Ureter (tissue), 1 donor: ENCODE data around the gene CREB3L2. TPM values are rescaled to one million over a fixed set of nuclear protein-coding genes. Genes with fewer than 3 reads are reported as not detected.
"Not testable (repeated sequence)": the region's sequence is repeated elsewhere in the genome, so short reads cannot be mapped to it uniquely, and the experiment has no call there.

Experiments used
- DNase-seq: peaks from one replicate; pipeline ENCODE4 v3.0.0-alpha.2; 2020; ENCODE audit warnings: low spot score
- total RNA-seq: library from RNA; stranded (reverse); gene quantifications from one replicate; pipeline ENCODE4 v1.2.4, GENCODE V29; 2023
- donor health status: DM: yes; HTN: yes; CAD: no.

Gene CREB3L2
- total RNA-seq, 1 donor from 2014 or later, result 126 TPM

GRCh38 chr7:137968339-137968738 lies 33.5 kb downstream of the CREB3L2 start:
- DNase-seq, result not testable (repeated sequence)

DNA sequence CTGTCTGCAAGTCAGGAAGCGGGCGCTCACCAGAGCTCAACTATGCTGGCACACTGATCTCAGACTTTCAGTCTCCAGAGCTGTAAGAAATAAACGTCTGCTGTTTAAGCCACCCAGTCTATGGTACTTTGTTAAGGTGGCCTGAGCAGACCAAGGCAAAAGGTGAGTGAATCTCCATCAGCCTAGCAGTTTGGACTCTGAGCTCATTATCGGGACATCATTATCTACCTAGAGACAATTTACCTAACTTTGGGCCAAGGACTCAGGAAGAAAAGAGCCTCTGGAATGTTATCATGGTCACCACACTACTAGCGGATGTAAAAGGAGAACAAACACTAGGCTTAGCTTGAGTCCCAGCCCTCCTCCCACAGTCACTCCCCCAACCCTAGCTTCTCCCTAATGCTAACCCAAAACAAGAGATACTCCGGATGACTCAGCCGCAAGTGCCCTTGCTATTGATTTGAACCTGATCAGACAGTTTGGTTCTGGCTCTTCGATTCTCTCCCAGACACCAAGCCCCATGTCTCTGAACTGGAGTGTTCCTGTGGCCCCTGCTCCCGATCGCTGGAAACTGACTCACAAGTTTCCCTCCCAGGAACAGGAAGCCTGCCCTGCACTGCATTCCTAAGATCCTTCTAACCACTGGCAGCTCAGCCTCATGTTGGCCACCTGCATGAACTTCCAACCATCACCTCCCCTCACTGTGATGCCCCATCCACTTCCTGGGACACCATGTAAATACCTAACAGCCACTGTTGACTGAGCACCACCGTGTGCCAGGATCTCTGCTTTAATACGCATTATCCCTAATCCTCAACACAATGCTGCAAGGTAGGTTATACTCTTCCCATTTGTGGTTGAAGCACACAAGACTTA lies 34.5 kb downstream of the CREB3L2 start:
- no peak for DNase-seq

GRCh38 chr7:137966641-137967142 lies 35.2 kb downstream of the CREB3L2 start:
- no peak for DNase-seq

DNA sequence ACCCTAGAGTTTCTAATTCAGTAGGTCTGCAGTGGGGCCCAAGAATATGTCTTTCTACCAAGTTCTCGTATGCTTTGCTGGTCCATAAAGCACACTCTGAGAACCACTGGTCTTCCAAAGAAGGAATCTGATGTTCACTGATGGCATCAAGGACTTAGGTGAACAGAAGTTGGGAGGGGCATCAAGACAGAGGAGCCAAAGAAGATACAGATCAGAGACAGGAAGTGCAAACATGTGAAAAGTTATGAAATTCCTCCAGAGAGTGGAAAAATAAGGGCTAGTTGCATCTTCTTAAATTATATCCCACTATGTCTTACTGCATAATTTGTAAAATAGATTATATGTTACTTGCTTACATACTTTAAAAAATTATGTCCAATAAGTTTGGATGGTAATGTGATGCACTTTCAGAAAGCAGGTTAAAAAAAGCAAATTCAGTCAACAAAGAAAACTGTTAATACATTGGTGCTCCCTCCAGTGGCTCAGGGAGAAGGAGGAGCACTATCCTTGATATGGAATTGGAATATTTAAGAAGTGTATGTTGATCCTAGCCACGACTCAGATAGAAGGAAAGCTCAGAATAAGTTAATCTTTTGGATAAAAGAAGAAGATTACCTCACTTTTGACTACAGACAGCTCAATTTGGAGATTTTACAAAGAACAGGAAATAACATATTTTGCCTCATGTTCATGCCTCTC lies 35.8 kb downstream of the CREB3L2 start:
- DNase-seq, result no peak

- DNase-seq, result no peak
Observed at GRCh38 chr7:137964824-137965545, 36.9 kb downstream of the CREB3L2 start.

GRCh38 chr7:137962875-137963507 lies 38.9 kb downstream of the CREB3L2 start:
- DNase-seq, result no peak

GRCh38 chr7:137962491-137962874 lies 39.4 kb downstream of the CREB3L2 start:
- no peak for DNase-seq

DNA sequence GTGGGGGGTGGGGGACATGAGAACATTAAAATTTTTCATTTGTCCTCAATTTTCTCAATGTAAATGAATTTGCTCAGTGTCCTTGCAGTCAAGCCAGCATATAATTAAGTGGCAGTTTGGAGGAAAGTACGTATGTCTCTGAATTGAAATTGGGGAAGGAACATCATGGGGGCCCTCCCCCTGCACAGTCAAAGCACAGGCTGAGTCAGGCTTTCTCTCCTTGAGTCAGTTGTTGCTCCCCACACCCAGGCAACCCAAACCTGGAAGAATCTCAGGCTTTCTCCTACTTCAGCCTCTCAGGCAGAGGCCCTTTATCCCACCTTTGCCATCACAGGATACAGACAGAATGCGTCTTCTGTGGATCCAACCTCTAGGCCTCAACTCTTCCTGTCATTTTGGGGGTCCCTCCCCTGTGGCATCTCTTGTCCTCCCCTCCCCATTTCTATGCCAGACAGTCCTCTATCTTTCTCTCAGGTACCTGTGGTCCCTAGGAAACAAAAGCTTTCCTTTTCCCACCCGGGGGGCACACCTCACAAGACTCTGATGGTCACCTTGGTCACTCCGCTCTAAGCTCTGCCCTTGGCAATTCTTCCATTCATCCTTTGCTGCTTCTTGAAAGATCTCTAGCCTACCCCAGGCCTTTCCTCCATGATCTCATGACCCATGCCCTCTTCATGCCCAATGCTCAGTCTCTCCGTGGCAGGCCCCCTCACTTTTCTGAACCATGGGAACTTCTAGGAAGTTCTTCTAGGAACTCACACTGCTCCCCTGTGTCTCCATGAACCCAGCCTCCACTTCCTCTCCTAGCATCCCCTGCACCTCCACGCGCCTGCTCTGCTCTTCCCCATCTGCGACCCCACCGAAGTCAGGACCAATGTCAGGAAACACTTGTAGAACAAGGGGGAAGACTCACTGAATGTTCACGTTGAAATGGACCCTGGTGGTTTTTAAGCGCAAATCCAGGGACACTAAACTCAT lies 40.4 kb downstream of the CREB3L2 start:
- no peak for DNase-seq

- DNase-seq, result no peak
Observed at GRCh38 chr7:137960020-137960419, 41.9 kb downstream of the CREB3L2 start.

- DNase-seq, result no peak
Observed at GRCh38 chr7:137958470-137959431, 43.1 kb downstream of the CREB3L2 start.

GRCh38 chr7:137957887-137958286 lies 44.0 kb downstream of the CREB3L2 start:
- no peak for DNase-seq

DNA sequence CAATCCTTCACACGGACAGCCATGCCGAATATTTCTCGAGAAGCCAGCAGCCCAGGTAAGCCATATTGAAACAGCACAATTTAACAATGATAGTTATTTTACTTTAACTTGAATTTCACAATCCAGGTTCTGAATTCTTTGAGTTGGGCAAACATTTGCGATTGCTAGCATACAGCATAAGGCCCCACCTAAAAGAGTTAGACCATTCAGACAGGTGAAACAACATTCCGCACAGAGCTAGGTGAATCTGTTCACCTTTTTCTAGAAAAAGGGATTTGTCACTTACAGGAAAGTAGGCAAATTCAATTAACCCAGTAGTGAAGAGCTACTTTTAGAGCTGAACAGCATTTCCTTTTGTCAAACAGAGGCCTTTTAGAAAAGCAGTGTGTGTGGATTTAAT lies 45.3 kb downstream of the CREB3L2 start:
- no peak for DNase-seq

- no peak for DNase-seq
Observed at GRCh38 chr7:137956183-137956582, 45.7 kb downstream of the CREB3L2 start.

- no peak for DNase-seq
Observed at GRCh38 chr7:137954614-137955013, 47.3 kb downstream of the CREB3L2 start.

- DNase-seq, result no peak
Observed at GRCh38 chr7:137953665-137954470, 48.0 kb downstream of the CREB3L2 start.

DNA sequence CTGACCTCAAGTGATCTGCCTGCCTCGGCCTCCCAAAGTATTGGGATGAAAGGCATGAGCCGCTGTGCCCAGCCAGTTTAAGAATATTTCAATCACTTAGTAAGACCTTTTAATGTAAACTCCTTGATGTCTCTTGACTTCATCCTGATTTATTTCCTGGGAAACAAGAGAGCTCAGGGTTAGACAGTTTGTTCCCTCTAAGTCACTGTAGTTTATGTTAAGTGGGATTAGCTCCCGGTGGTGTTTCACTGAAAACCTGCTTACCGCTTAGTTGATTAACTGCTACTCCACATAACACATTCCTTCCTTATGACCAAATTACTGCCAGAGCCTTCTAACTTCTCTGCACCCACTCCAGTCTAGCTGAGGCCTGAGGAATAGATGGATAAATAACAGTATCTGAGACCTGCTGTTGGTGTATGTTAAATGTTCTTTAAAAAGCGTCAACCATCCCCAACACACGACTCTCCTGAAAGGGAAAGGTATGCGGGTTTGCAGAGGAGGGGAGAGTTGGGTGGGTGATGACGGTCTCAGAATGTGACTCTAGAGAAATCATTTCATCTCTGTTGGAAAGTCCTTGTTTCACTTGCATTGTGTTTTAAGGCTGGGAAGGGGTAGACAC lies 48.7 kb downstream of the CREB3L2 start:
- DNase-seq, result no peak

DNA sequence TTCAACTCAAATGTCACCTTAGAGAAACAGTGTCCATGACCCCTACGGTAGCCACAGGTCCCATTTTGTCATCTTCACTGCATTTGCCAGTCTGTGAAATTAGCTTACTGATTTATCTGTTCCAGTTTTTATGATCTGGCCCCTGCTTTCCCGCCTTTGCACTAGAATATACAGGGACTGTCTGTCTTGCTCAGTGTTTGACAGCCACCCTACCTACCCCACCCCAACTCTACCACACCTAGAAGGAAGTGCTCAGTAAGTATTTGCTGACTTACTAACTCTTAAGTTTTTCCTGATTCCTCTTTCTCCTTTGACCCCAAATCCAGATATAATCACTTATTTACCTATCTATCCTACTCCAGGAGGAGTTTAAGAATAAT lies 49.5 kb downstream of the CREB3L2 start:
- DNase-seq, result no peak
